BLaER1 (cell line): ENCODE data around the gene STAP2.
A peak's percentile ranks its signal among the peaks of the same experiment; 100 is the strongest.

ENCODE experiments used
- H3K27ac ChIP-seq: shearing (Covaris generic); formaldehyde crosslinking; 2 replicates; pipeline ENCODE4 v1.8.1; 2022
- H3K27me3 ChIP-seq: shearing (Covaris generic); formaldehyde crosslinking; 2 replicates; pipeline ENCODE4 v1.8.1; 2022
- H3K36me3 ChIP-seq: shearing (Covaris generic); formaldehyde crosslinking; 2 replicates; pipeline ENCODE4 v1.8.1; 2022
- H3K4me1 ChIP-seq: shearing (Covaris generic); formaldehyde crosslinking; 2 replicates; pipeline ENCODE4 v1.8.1; 2022
- H3K4me2 ChIP-seq: shearing (Covaris generic); formaldehyde crosslinking; 2 replicates; pipeline ENCODE4 v1.8.1; 2022
- H3K4me3 ChIP-seq: shearing (Covaris generic); formaldehyde crosslinking; 2 replicates; pipeline ENCODE4 v1.8.1; 2022
- H3K9ac ChIP-seq: shearing (Covaris generic); formaldehyde crosslinking; 2 replicates; pipeline ENCODE4 v1.8.1; 2022
- H3K9me3 ChIP-seq: shearing (Covaris generic); formaldehyde crosslinking; 2 replicates; pipeline ENCODE4 v1.8.1; 2022
- H4K20me1 ChIP-seq: shearing (Covaris generic); formaldehyde crosslinking; 2 replicates; pipeline ENCODE4 v1.8.1; 2022
- Cebpa-rat ChIP-seq: shearing (Covaris generic); IDR thresholded peaks from 2 replicates; pipeline ENCODE4 v1.8.1; 2022

Gene STAP2

DNA sequence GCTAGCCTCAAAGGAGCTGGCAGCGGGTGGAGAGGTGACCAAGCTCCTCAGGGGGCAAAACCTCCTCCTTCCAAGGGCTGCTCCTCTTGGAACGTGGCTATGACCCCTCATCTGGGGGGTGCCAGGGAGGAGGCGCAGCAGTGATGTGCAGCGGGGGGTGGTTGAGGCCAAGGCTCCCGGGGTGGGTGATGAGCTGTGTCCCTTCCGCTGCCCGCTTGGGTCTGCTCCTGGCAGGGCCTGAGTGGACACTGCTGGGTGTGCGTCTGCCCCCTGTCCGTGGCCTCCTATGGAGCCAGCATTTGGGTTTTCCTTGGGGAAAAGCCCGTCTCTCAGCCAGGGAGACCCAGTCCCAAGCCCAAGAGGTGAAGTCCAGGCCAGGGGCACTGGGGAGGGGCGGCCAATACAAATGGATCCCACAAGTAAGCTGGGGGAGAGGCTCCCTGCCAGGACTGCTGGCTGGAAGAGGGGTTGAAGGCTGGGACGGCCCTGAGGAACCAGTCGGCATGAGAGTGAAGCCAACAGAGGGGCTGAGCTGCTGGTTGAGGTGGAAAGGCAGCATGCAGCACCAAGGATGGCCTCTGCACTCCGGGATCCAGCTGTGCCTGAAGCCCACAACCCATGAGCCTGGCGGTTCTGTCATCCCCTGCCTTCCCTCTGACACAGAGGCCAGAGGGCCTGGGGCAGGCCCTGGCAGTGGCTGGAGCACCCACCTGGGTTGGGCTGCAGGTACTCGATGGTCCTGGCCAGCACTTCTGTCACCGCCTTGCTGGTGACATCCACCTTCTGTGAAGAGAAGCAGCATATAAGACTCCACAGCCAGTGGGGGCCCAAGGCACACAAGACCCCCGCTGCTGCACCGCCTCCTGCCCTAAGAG lies 27.4 kb upstream of the STAP2 start:
- H3K4me2 ChIP-seq = peak overlapping the region; percentile 36
- H4K20me1 ChIP-seq = peaks cover 63% of the 10 kb centered on the region
- H3K4me1 ChIP-seq = peaks cover 61% of the 10 kb centered on the region
- peaks cover 63% of the 10 kb centered on the region for H3K36me3 ChIP-seq
- peak overlapping the region; percentile 62 for H3K27ac ChIP-seq
- 0 out of 2 replicates have a peak overlapping the region, but pooled peaks have one; percentile 29 for H3K9ac ChIP-seq
- no peak overlapping the region for H3K4me3 ChIP-seq
- no peaks in the 10 kb centered on the region for H3K27me3 ChIP-seq
- no peaks in the 10 kb centered on the region for H3K9me3 ChIP-seq
- TF ChIP-seq Cebpa-rat = no peak

DNA sequence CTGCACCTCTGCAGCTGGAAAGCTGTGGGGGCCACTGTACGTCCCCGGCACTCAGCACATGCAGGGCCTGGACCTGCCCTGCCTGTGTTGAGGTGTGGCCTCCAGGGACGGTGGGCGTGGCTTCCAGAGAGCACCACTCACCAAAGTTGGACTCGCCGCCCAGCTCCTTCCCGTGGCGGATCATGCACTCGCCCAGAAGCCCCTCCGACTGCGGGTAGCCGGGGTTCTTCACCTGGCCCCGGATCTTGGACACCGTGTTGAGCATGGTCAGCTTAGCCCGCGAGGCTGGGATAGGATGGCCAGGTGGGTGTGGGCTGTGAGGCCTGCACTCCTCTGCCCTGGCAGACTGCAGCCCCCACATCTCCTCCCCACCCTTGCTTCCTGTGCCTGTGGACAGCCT lies 26.7 kb upstream of the STAP2 start:
- H3K27ac ChIP-seq = peak overlapping the region; percentile 62; the same call in 1 of the 2 replicates
- no peak overlapping the region for H3K4me3 ChIP-seq
- H3K36me3 ChIP-seq = peaks cover 68% of the 10 kb centered on the region

DNA sequence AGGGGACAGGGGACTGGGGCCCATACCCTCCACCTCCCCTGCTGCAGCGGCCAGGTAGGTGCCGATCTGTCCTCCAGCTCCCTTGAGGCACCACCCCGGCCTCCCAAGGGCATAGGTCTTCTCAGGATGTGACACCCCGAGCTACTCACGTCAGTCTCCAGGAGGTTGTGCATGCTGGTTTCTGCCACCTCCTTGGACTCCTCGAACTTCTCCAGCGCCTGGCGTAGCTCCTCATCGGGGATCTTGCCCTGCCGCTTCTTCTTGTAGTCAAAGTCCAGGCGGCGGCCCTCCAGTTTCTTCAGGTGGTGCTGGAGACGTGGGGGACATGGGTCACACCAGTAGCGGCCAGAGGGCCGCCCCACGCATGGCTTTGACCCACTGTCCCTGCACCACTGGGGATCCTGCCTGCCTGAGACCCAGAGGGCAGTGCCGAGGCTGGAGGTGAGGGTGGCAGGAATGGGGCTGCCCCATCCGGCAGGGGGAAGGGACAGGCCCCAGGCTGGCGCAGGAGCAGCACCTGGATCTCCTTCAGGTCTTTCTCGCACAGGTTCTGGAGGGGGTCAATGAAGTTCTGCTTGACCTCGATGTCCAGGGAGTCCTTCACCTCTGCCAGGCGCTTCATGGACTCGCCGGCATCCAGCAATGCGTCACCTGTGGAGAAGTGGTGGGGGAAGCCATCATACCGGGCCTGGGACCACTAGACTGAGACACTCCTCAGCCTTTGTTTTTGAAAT lies 25.1 kb upstream of the STAP2 start:
- no peaks in the 10 kb centered on the region for H3K9me3 ChIP-seq
- no peaks in the 10 kb centered on the region for H3K27me3 ChIP-seq
- H3K4me3 ChIP-seq = no peak overlapping the region
- peaks cover 84% of the 10 kb centered on the region for H3K36me3 ChIP-seq
- no peak for TF ChIP-seq Cebpa-rat
- H4K20me1 ChIP-seq = peaks cover 60% of the 10 kb centered on the region
- H3K9ac ChIP-seq = no peak overlapping the region
- peaks cover 38% of the 10 kb centered on the region for H3K4me1 ChIP-seq
- H3K27ac ChIP-seq = 0 out of 2 replicates have a peak overlapping the region, but pooled peaks have one; percentile 6
- H3K4me2 ChIP-seq = no peak overlapping the region

More for the DNA sequence above, 26.7 kb upstream of the STAP2 start:
- Histone ChIP-seq H3K9me3 (no peaks in the 10 kb centered on the region), H3K4me1 (peaks cover 54% of the 10 kb centered on the region), H4K20me1 (peaks cover 60% of the 10 kb centered on the region), H3K27me3 (no peaks in the 10 kb centered on the region), H3K9ac (0 out of 2 replicates have a peak overlapping the region, but pooled peaks have one; percentile 29), H3K4me2 (peak overlapping the region; percentile 36)
- TF ChIP-seq Cebpa-rat = no peak

GRCh38 chr19:4362831-4363545 lies 24.4 kb upstream of the STAP2 start:
- Histone ChIP-seq H3K36me3 (peaks cover 91% of the 10 kb centered on the region), H4K20me1 (peaks cover 55% of the 10 kb centered on the region), H3K27ac (0 out of 2 replicates have a peak overlapping the region, but pooled peaks have one; percentile 6), H3K9me3 (no peaks in the 10 kb centered on the region), H3K27me3 (no peaks in the 10 kb centered on the region), H3K9ac (0 out of 2 replicates have a peak overlapping the region, but pooled peaks have one; percentile 16), H3K4me2 (no peak overlapping the region), H3K4me3 (no peak overlapping the region), H3K4me1 (peaks cover 30% of the 10 kb centered on the region)
- no peak for TF ChIP-seq Cebpa-rat

DNA sequence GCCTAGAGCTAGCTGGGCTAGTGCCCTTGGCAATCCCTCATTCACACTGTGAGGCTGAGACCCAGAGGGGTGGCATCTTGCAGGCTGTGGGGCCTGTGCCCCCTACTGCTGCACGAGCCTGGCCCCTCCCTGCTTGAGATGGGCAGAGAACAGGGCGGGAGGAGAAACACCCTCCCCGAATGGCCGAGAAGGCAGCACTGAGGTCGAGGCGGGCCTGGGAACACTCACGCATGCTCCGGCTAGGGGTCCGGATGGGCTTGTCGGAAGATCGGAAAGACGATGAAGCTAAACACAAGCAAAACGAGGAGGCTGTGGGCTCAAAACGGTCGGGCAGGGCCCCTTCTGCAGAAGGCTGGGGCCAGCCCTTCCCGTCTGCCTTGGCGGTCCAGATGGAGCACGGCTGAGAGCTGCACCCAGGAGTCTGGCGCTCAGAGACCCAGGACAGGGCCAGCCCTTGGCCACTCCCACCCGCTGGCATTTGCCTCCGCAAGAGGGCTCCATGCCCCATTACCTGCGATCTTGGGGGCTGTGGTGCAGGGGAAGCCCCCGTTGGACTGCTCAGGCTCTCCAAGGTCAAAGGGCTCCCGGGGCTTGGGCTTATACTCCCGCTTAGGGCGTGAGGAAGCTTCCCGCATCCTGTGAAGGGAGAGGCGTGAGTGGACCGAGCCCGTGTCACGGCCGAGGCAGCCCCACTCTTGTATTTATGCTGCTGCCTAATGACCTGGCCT lies 23.6 kb upstream of the STAP2 start:
- H3K27ac ChIP-seq = no peak overlapping the region

DNA sequence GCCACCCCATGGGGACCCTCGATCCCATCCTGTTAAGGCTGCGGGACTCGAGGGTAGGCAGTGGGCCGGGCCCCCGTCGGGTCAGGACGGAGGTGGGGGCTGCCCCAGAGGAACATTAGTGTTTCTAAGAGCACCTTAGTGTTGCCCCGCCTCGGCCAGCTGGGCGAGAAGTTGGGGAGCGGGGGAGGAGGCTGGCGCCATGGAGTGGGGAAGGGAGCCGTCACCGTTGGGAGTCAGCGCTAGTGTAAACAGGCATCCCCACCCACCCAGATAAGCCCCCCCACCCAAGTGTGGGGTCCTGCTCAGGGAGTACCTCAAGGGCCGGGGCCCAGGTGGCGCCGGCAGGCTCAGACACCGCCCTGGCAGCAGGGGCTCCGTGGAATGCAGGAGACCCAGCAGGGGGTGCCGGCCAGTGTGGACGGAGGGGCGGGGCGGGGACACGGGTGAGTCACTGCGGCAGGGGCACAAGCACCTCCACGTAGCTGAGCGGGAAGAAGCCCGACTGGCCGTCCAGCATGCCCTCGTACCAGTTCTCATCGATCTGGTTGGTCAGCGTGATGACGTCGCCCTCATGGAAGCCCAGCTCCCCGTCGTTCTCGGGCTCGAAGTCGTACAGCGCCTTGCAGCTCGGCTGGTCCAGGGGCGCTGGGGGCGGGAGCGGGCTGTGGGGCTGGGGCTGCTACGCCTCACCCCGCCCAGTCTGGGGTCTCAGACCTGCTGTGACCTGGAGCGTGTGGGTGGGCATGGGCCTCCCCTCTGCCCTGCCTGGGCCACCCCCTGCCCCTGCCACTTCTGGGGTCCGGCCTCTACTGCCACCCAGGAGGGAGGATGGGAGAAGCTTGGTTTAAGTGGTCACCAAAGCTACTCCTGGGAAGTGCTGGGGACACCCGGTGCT lies 22.8 kb upstream of the STAP2 start:
- Histone ChIP-seq H3K9ac (no peak overlapping the region), H3K36me3 (peaks cover 97% of the 10 kb centered on the region), H3K27me3 (no peaks in the 10 kb centered on the region)

More for the DNA sequence above, 23.6 kb upstream of the STAP2 start:
- Histone ChIP-seq H3K4me2 (no peak overlapping the region), H3K4me1 (peaks cover 23% of the 10 kb centered on the region), H3K9ac (no peak overlapping the region), H3K36me3 (peaks cover 95% of the 10 kb centered on the region), H3K4me3 (no peak overlapping the region), H3K27me3 (no peaks in the 10 kb centered on the region), H4K20me1 (peaks cover 48% of the 10 kb centered on the region), H3K9me3 (no peaks in the 10 kb centered on the region)
- TF ChIP-seq Cebpa-rat = no peak

GRCh38 chr19:4360641-4361151 lies 22.1 kb upstream of the STAP2 start:
- Histone ChIP-seq H3K27me3 (no peaks in the 10 kb centered on the region), H3K9ac (no peak overlapping the region), H3K9me3 (no peaks in the 10 kb centered on the region), H3K4me2 (no peak overlapping the region), H3K27ac (no peak overlapping the region; the same call in 1 of the 2 replicates), H4K20me1 (peaks cover 35% of the 10 kb centered on the region), H3K4me3 (no peak overlapping the region), H3K4me1 (peaks cover 8% of the 10 kb centered on the region), H3K36me3 (peaks cover 97% of the 10 kb centered on the region)
- TF ChIP-seq Cebpa-rat = no peak

More for the DNA sequence above, 22.8 kb upstream of the STAP2 start:
- Histone ChIP-seq H3K27ac (no peak overlapping the region), H3K4me3 (no peak overlapping the region), H4K20me1 (peaks cover 42% of the 10 kb centered on the region), H3K4me2 (no peak overlapping the region), H3K4me1 (peaks cover 15% of the 10 kb centered on the region), H3K9me3 (no peaks in the 10 kb centered on the region)
- no peak for TF ChIP-seq Cebpa-rat

- H3K36me3 ChIP-seq = peaks cover 97% of the 10 kb centered on the region
- H3K9ac ChIP-seq = peak overlapping the region; percentile 38; the same call in 1 of the 2 replicates
- peaks cover 2% of the 10 kb centered on the region; the same call in 1 of the 2 replicates for H3K4me1 ChIP-seq
- TF ChIP-seq Cebpa-rat = no peak
- H3K27ac ChIP-seq = no peak overlapping the region; the same call in 1 of the 2 replicates
- no peaks in the 10 kb centered on the region for H3K9me3 ChIP-seq
- peaks cover 29% of the 10 kb centered on the region for H4K20me1 ChIP-seq
- no peaks in the 10 kb centered on the region for H3K27me3 ChIP-seq
- no peak overlapping the region for H3K4me2 ChIP-seq
- no peak overlapping the region for H3K4me3 ChIP-seq
Measured at GRCh38 chr19:4360081-4360569, 21.5 kb upstream of the STAP2 start.
